Suprapubic skin (tissue), 4 donors: ENCODE data around the gene CYP4F11. TPM values are rescaled to one million over a fixed set of nuclear protein-coding genes. Genes with fewer than 3 reads are reported as not detected.

ENCODE experiments used
- DNase-seq, 2 donors: peaks; one replicate each; pipeline ENCODE4 v3.0.0-alpha.2; 2019; ENCODE audit warnings: low spot score in 2 of 2
- H3K27ac ChIP-seq: fragments of 200-600 bp; sonication (generic); one replicate; pipeline ENCODE4 v1.5.1; 2019
- H3K27me3 ChIP-seq: fragments of 200-600 bp; sonication (generic); one replicate; pipeline ENCODE4 v1.5.1; 2019
- H3K36me3 ChIP-seq: fragments of 200-600 bp; sonication (generic); one replicate; pipeline ENCODE4 v1.5.1; 2019
- H3K4me1 ChIP-seq: fragments of 200-600 bp; sonication (generic); one replicate; pipeline ENCODE4 v1.5.1; 2019
- H3K4me3 ChIP-seq: fragments of 200-600 bp; sonication (generic); one replicate; pipeline ENCODE4 v1.5.1; 2019; ENCODE audit warnings: mild to moderate bottlenecking
- H3K9me3 ChIP-seq: fragments of 200-600 bp; sonication (generic); one replicate; pipeline ENCODE4 v1.5.1; 2019
- CTCF ChIP-seq, 2 donors: fragments of 200-600 bp in 1 of 2; fragments of 450-650 bp in 1 of 2; sonication (generic) in 1 of 2; IDR thresholded peaks; one replicate each; pipeline ENCODE4 v1.5.1; 2016 to 2019; ENCODE audit warnings: antibody characterized with exemption in 2 of 2, mild to moderate bottlenecking in 1 of 2, moderate library complexity in 1 of 2
- EP300 ChIP-seq: sonication (generic); formaldehyde crosslinking; IDR thresholded peaks from one replicate; pipeline ENCODE4 v1.6.1; 2017; ENCODE audit warnings: antibody characterized with exemption
- POLR2A ChIP-seq, 2 donors: fragments of 450-650 bp; IDR thresholded peaks; one replicate each; pipeline ENCODE4 v1.6.1; 2017; ENCODE audit warnings: antibody characterized with exemption in 2 of 2, mild to moderate bottlenecking in 2 of 2, moderate library complexity in 2 of 2
- POLR2AphosphoS5 ChIP-seq, 3 donors: sonication (generic); formaldehyde crosslinking; IDR thresholded peaks; one replicate each; pipeline ENCODE4 v1.6.1; 2017; ENCODE audit warnings: antibody characterized with exemption in 3 of 3
- WGBS: methylation state at CpG from one replicate; pipeline ENCODE4 v1.1.5; 2018; 5-methylcytosine and 5-hydroxymethylcytosine counted together
- total RNA-seq, 4 donors: library from RNA; depleted of rRNA; stranded (reverse); fragments of >200 nt; gene quantifications; one replicate each; pipeline ENCODE4 v1.1.0, GENCODE V29; 2016

CYP4F11 gene
- total RNA-seq, 4 donors from 2014 or later: 0.19 to 1.3 (median 0.72) TPM

GRCh38 chr19:15945301-15945700 lies 11.0 kb upstream of the CYP4F11 start:
- Histone ChIP-seq H3K9me3 (peaks cover 16% of the 10 kb centered on the region), H3K4me1 (no peaks in the 10 kb centered on the region), H3K4me3 (no peak overlapping the region), H3K27me3 (peaks cover 20% of the 10 kb centered on the region), H3K27ac (no peak overlapping the region), H3K36me3 (no peaks in the 10 kb centered on the region)
- WGBS: 52% methylated on average over 4 of the region's 4 CpGs
- no peak for DNase-seq
- TF ChIP-seq POLR2AphosphoS5 (IDR thresholded peaks at IDR 0.05) (no peak), CTCF (IDR thresholded peaks at IDR 0.05) (no peak), POLR2A (IDR thresholded peaks at IDR 0.05) (no peak), EP300 (no peak)

GRCh38 chr19:15944401-15944800 lies 10.1 kb upstream of the CYP4F11 start:
- Histone ChIP-seq H3K27me3 (peaks cover 29% of the 10 kb centered on the region), H3K9me3 (peaks cover 16% of the 10 kb centered on the region), H3K4me1 (no peaks in the 10 kb centered on the region), H3K4me3 (no peak overlapping the region), H3K36me3 (no peaks in the 10 kb centered on the region), H3K27ac (no peak overlapping the region)
- no peak for DNase-seq
- TF ChIP-seq POLR2A (IDR thresholded peaks at IDR 0.05): no peak
- no peak for TF ChIP-seq EP300
- TF ChIP-seq CTCF (IDR thresholded peaks at IDR 0.05): no peak
- no peak for TF ChIP-seq POLR2AphosphoS5 (IDR thresholded peaks at IDR 0.05)
- WGBS: 71% methylated on average over 4 of the region's 4 CpGs

GRCh38 chr19:15937771-15938170 lies 3.4 kb upstream of the CYP4F11 start:
- DNase-seq: no peak
- H3K27ac ChIP-seq: no peak overlapping the region
- peaks cover 41% of the 10 kb centered on the region for H3K27me3 ChIP-seq
- no peak for TF ChIP-seq CTCF (IDR thresholded peaks at IDR 0.05)
- TF ChIP-seq POLR2A (IDR thresholded peaks at IDR 0.05): no peak
- TF ChIP-seq EP300: no peak
- no peak for TF ChIP-seq POLR2AphosphoS5 (IDR thresholded peaks at IDR 0.05)
- WGBS: 84% methylated on average over 2 of the region's 2 CpGs
- no peak overlapping the region for H3K4me3 ChIP-seq
- H3K9me3 ChIP-seq: no peaks in the 10 kb centered on the region
- H3K4me1 ChIP-seq: peaks cover 18% of the 10 kb centered on the region
- no peaks in the 10 kb centered on the region for H3K36me3 ChIP-seq

GRCh38 chr19:15936950-15937349 lies 2.6 kb upstream of the CYP4F11 start:
- no peaks in the 10 kb centered on the region for H3K9me3 ChIP-seq
- peaks cover 35% of the 10 kb centered on the region for H3K27me3 ChIP-seq
- 80% methylated on average over 2 of the region's 2 CpGs for WGBS
- no peak overlapping the region for H3K4me3 ChIP-seq
- H3K4me1 ChIP-seq: peaks cover 18% of the 10 kb centered on the region
- no peak for DNase-seq
- no peak overlapping the region for H3K27ac ChIP-seq
- TF ChIP-seq POLR2AphosphoS5 (IDR thresholded peaks at IDR 0.05): no peak
- TF ChIP-seq EP300: no peak
- no peak for TF ChIP-seq CTCF (IDR thresholded peaks at IDR 0.05)
- TF ChIP-seq POLR2A (IDR thresholded peaks at IDR 0.05): no peak
- H3K36me3 ChIP-seq: no peaks in the 10 kb centered on the region

GRCh38 chr19:15936173-15936572 lies 1.8 kb upstream of the CYP4F11 start:
- H3K4me3 ChIP-seq: no peak overlapping the region
- peaks cover 35% of the 10 kb centered on the region for H3K27me3 ChIP-seq
- no peak overlapping the region for H3K27ac ChIP-seq
- peaks cover 18% of the 10 kb centered on the region for H3K4me1 ChIP-seq
- H3K36me3 ChIP-seq: no peaks in the 10 kb centered on the region
- TF ChIP-seq POLR2AphosphoS5 (IDR thresholded peaks at IDR 0.05) (no peak), POLR2A (IDR thresholded peaks at IDR 0.05) (no peak), CTCF (IDR thresholded peaks at IDR 0.05) (no peak), EP300 (no peak)
- WGBS: 92% methylated on average over 3 of the region's 3 CpGs
- no peaks in the 10 kb centered on the region for H3K9me3 ChIP-seq
- no peak for DNase-seq
